ENCODE results near the gene PIGU. TPM values are rescaled to one million over a fixed set of nuclear protein-coding genes. Genes with fewer than 3 reads are reported as not detected.
"Not testable (repeated sequence)": the region's sequence is repeated elsewhere in the genome, so short reads cannot be mapped to it uniquely, and the experiment has no call there.

Gene PIGU
- total RNA-seq, 1 donor from 2014 or later, result 20.7 TPM

DNA sequence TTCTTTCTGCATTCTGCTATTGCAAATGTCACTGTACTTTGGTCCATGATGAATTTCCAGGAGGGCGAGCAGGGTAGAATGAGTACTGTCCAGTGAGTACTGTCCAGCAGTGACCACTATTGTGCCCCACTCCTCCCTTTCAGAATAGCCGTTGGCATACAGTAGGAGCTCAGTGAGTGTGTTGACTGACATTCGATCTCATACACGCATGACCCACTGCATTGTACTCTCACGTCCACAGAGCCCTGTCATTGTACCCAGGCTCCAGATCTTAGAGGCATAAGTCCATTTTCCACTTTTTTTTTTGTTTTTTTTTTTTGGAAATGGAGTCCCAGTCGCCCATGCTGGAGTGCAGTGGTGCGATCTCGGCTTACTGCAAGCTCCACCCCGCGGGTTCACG, 152.5 kb downstream of the PIGU start:
- no peak for DNase-seq (ENCODE audit: low read depth)
- Histone ChIP-seq H3K36me3 (ENCODE audit: control insufficient read depth, insufficient read depth, low read length) (peaks cover 3% of the 10 kb centered on the region), H3K4me3 (ENCODE audit: low read depth, low read length) (no peak overlapping the region), H3K27me3 (ENCODE audit: control insufficient read depth, insufficient read depth, low read length) (no peaks in the 10 kb centered on the region)
- TF ChIP-seq, protein P1, sequence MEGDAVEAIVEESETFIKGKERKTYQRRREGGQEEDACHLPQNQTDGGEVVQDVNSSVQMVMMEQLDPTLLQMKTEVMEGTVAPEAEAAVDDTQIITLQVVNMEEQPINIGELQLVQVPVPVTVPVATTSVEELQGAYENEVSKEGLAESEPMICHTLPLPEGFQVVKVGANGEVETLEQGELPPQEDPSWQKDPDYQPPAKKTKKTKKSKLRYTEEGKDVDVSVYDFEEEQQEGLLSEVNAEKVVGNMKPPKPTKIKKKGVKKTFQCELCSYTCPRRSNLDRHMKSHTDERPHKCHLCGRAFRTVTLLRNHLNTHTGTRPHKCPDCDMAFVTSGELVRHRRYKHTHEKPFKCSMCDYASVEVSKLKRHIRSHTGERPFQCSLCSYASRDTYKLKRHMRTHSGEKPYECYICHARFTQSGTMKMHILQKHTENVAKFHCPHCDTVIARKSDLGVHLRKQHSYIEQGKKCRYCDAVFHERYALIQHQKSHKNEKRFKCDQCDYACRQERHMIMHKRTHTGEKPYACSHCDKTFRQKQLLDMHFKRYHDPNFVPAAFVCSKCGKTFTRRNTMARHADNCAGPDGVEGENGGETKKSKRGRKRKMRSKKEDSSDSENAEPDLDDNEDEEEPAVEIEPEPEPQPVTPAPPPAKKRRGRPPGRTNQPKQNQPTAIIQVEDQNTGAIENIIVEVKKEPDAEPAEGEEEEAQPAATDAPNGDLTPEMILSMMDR (IDR thresholded peaks at IDR 0.05; ENCODE audit: insufficient read depth, low read length, poor library complexity, severe bottlenecking), result no peak

DNA sequence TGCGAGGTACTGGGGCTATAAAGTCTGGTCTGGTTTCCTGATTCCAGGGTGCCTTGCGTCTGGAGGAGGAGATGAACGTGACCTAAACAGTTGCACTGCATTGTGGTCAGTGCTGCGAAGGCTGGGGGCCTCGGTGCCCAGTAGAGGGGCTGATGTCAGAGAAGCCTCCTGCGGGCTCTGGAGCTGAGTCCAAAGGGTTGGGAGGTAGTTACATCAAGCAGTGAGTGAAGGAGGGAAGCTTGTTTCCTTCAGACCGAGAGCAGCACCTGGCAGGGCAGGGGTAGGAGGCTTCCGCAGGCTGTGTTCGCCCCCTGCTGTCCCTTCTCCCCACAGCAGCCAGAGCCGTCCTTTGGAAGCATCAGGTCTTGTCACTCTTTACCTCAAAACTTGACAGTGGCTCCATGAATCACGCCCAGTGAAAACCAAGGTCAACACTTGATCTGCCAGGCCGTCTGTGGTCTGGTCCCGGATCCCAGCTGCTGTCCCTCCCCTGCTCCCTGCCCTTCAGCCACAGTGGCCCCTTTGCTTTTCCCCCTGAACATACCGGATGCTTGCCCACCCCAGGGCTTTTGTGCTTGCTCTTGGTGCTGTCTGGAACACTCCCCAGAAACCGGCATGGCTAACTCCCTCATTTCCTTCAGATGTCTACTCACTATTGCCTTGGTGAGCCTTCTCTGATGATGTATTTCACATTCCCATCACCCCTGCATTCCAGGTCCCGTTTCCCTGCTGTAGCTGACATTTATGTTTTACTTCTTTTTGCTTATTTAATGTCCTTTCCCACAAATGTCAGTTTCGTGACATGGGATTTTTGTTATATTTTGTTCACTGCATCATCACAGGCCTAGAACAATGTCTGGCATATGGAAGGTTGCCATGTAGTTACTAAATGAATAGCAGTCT, 153.7 kb downstream of the PIGU start:
- TF ChIP-seq, protein P1 (IDR thresholded peaks at IDR 0.05; ENCODE audit: insufficient read depth, low read length, poor library complexity, severe bottlenecking), result peak; percentile 82
- Histone ChIP-seq H3K27me3 (ENCODE audit: control insufficient read depth, insufficient read depth, low read length) (no peaks in the 10 kb centered on the region), H3K36me3 (ENCODE audit: control insufficient read depth, insufficient read depth, low read length) (peaks cover 3% of the 10 kb centered on the region), H3K4me3 (ENCODE audit: low read depth, low read length) (no peak overlapping the region)
- no peak for DNase-seq (ENCODE audit: low read depth)

DNA sequence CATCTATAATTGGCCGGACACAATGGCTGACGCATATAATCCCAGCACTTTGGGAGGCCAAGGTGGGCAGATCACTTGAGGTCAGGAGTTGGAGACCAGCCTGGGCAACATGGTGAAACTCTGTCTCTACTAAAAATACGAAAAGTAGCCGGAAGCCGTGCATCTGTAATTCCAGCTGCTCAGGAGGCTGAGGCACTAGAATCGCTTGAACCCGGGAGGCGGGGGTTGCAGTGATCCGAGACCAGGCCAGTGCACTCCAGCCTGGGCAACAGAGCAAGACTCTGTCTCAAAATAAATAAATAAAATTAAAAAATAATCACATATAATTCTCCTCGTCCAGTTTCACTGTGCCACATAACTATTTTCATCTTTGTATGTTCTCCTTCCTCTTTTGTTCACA, 157.1 kb downstream of the PIGU start:
- H3K27me3 ChIP-seq (ENCODE audit: control insufficient read depth, insufficient read depth, low read length); DNase-seq (ENCODE audit: low read depth); H3K36me3 ChIP-seq (ENCODE audit: control insufficient read depth, insufficient read depth, low read length); H3K4me3 ChIP-seq (ENCODE audit: low read depth, low read length): not testable (repeated sequence)

DNA sequence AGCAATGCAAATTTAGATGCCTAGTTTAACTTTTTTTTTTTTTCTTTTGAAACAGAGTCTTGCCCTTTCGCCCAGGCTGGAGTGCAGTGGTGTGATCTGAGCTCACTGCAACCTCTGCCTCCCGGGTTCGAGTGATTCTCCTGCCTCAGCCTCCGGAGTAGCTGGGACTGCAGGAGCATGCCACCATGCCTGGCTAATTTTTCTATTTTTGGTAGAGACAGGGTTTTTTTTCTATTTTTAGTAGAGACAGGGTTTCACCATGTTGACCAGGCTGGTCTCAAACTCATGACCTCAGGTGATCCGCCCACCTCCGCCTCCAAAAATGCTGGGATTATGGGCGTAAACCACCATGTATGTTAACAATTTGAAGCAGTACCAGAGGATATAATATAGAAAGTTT, 158.0 kb downstream of the PIGU start:
- not testable (repeated sequence) for DNase-seq (ENCODE audit: low read depth); H3K4me3 ChIP-seq (ENCODE audit: low read depth, low read length); H3K27me3 ChIP-seq (ENCODE audit: control insufficient read depth, insufficient read depth, low read length); H3K36me3 ChIP-seq (ENCODE audit: control insufficient read depth, insufficient read depth, low read length)

DNA sequence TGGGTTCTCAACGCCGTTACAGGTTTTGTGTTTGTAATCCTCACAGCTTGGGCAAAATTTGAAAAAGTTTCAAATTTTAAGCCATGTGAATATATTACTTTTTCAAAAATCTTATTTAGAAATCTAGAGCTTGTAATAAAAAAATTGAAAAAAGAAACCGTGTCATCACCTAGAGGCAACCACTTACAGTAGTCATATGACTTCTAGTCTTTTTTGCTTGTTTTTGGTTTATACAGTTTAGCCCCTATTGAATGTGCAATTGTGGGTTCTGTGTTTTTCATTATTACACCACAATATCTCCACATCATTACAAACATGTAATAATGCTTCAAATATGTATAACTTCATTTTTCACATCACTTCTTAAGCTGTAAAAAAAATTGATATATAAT, 159.8 kb downstream of the PIGU start:
- no peak for DNase-seq (ENCODE audit: low read depth)
- no peaks in the 10 kb centered on the region for H3K36me3 ChIP-seq (ENCODE audit: control insufficient read depth, insufficient read depth, low read length)
- TF ChIP-seq, protein P1 (IDR thresholded peaks at IDR 0.05; ENCODE audit: insufficient read depth, low read length, poor library complexity, severe bottlenecking), result no peak
- H3K27me3 ChIP-seq (ENCODE audit: control insufficient read depth, insufficient read depth, low read length), result no peaks in the 10 kb centered on the region
- H3K4me3 ChIP-seq (ENCODE audit: low read depth, low read length), result peak overlapping the region; percentile 65

DNA sequence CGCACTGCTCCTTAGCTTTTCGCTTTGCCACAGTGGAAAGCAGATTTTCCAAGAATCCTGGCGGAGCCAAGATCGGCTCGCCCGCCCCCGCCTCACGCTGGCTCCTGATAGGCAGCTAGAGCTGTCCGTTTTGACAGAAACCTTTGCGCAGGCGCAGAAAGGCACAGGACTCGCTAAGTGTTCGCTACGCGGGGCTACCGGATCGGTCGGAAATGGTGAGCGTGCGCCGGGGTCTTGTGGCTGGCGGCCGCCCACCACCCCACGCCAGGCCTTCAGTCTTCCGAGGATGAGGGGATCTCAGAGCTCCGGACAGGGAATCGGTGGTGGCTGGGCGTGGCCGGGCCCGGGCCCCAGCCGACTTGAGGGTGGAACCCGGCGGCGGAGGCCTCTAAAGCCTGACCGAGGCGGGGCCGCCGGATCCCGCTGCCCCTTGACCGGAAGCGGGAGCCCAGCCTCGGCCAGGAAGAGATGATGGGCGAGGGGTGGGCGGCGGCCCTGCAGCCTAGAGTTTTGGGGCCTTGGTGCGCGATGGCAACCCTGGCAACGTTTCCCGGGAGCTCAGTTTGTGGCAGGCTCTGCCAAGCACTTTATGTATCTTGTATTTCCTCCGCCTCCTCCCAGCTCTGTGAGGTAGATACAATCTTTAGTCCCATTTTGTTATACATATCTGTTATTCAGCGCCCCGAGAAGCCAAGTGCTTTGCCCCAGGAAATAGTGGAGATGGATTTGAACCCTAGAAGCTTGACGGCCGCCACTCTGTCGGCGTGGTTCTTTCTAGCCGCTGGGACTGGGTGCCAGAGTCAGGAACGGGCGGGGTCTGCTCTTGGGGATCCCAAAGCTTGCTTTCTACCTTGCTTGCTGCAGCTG, 160.4 kb downstream of the PIGU start, which contains the start of gene DYNLRB1:
TSS of gene DYNLRB1 (plus strand) at position 176 of the 867 bp plus-strand sequence. CDS start at position 213, 37 bp downstream.
- Histone ChIP-seq H3K36me3 (ENCODE audit: control insufficient read depth, insufficient read depth, low read length) (no peaks in the 10 kb centered on the region), H3K4me3 (ENCODE audit: low read depth, low read length) (peak within 1 kb of the TSS; percentile 65), H3K27me3 (ENCODE audit: control insufficient read depth, insufficient read depth, low read length) (no peaks in the 10 kb centered on the region)
- DNase-seq (ENCODE audit: low read depth), result peak; percentile 69
- TF ChIP-seq, protein P1 (IDR thresholded peaks at IDR 0.05; ENCODE audit: insufficient read depth, low read length, poor library complexity, severe bottlenecking), result no peak

Measured in kidney epithelial cell (primary cell).